MM.1S (cell line): Measurements from ENCODE around the gene NGRN.

Experiments used
- DNase-seq: peaks from one replicate; pipeline ENCODE4 v3.0.0-alpha.2; 2015
- H2AFZ ChIP-seq: fragments of 300-600 bp; sonication (generic); 2 replicates; pipeline ENCODE4 v1.6.0; 2016; ENCODE audit warnings: antibody characterized with exemption, low read length
- H3F3A ChIP-seq: fragments of 300-600 bp; sonication (generic); 2 replicates; pipeline ENCODE4 v1.6.1; 2016; ENCODE audit warnings: mild to moderate bottlenecking, antibody characterized with exemption, low read length, moderate library complexity, mixed read lengths; ENCODE audit not compliant: insufficient read depth
- H3K27ac ChIP-seq: fragments of 300-600 bp; sonication (generic); 2 replicates; pipeline ENCODE4 v1.5.1; 2016; ENCODE audit warnings: mild to moderate bottlenecking, low read length
- H3K27me3 ChIP-seq: fragments of 300-600 bp; sonication (generic); replicated peaks from 2 replicates; pipeline ENCODE4 v1.6.0; 2016; ENCODE audit warnings: low read length; ENCODE audit not compliant: insufficient read depth
- H3K36me3 ChIP-seq: fragments of 300-600 bp; sonication (generic); replicated peaks from 2 replicates; pipeline ENCODE4 v1.6.1; 2016; ENCODE audit warnings: mild to moderate bottlenecking, low read length, mixed read lengths; ENCODE audit not compliant: insufficient read depth
- H3K4me1 ChIP-seq: fragments of 300-600 bp; sonication (generic); 2 replicates; pipeline ENCODE4 v1.6.1; 2016; ENCODE audit warnings: low read length, mixed read lengths
- H3K4me2 ChIP-seq: fragments of 300-600 bp; sonication (generic); 2 replicates; pipeline ENCODE4 v1.6.0; 2016; ENCODE audit warnings: low read depth, low read length
- H3K4me3 ChIP-seq: fragments of 300-600 bp; sonication (generic); 2 replicates; pipeline ENCODE4 v1.5.1; 2016; ENCODE audit warnings: low read length, mixed read lengths
- H3K79me2 ChIP-seq: fragments of 300-600 bp; sonication (generic); 2 replicates; pipeline ENCODE4 v1.6.1; 2016; ENCODE audit warnings: mixed run types, low read length, mixed read lengths
- H3K9ac ChIP-seq: fragments of 300-600 bp; sonication (generic); 2 replicates; pipeline ENCODE4 v1.6.1; 2016; ENCODE audit warnings: low read length, mixed read lengths
- H3K9me2 ChIP-seq: fragments of 300-600 bp; sonication (generic); replicated peaks from 2 replicates; pipeline ENCODE4 v1.6.1; 2016; ENCODE audit warnings: mild to moderate bottlenecking, low read length, mixed read lengths; ENCODE audit not compliant: insufficient read depth
- H3K9me3 ChIP-seq: fragments of 300-600 bp; sonication (generic); replicated peaks from 2 replicates; pipeline ENCODE4 v1.6.1; 2016; ENCODE audit warnings: mild to moderate bottlenecking, low read length, mixed read lengths; ENCODE audit not compliant: insufficient read depth
- H4K20me1 ChIP-seq: fragments of 300-600 bp; sonication (generic); 2 replicates; pipeline ENCODE4 v1.6.1; 2016; ENCODE audit warnings: mild to moderate bottlenecking, low read length, moderate library complexity, mixed read lengths; ENCODE audit not compliant: insufficient read depth
- EZH2 ChIP-seq: fragments of 300-600 bp; sonication (generic); optimal IDR thresholded peaks from 2 replicates; pipeline ENCODE3; 2017; ENCODE audit warnings: low read depth, mild to moderate bottlenecking, antibody characterized with exemption, low read length, mixed read lengths
- EZH2phosphoT487 ChIP-seq: fragments of 300-600 bp; sonication (generic); IDR thresholded peaks from 2 replicates; pipeline ENCODE4 v1.6.1; 2018; ENCODE audit warnings: antibody characterized with exemption, low read length
- TF ChIP-seq, protein P1 (sequence below): fragments of 300-600 bp; sonication (generic); IDR thresholded peaks from 2 replicates; pipeline ENCODE4 v1.5.1; 2016; ENCODE audit warnings: antibody characterized with exemption, low read length, mixed read lengths

The NGRN gene

DNA sequence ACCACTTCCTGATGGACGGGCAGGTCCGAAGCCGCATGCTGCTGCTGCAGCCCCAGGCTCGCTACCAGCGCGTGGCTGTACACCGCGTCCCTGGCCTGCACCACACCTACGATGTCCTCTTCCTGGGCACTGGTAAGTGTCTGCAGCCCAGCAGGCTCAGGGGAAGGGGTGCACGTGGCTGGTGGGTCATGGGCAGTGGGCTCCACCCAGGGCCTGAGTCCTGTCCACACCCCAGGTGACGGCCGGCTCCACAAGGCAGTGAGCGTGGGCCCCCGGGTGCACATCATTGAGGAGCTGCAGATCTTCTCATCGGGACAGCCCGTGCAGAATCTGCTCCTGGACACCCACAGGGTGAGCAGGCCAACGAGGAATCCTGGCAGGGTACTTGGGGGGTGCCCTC is 40.4 kb upstream of the NGRN start:
- Histone ChIP-seq H3K27ac (no peak overlapping the region), H3K4me3 (no peak overlapping the region), H3K4me1 (no peaks in the 10 kb centered on the region), H3F3A (no peaks in the 10 kb centered on the region), H4K20me1 (no peaks in the 10 kb centered on the region), H3K9me2 (no peaks in the 10 kb centered on the region), H2AFZ (no peak overlapping the region), H3K27me3 (no peaks in the 10 kb centered on the region), H3K79me2 (no peaks in the 10 kb centered on the region), H3K4me2 (no peak overlapping the region), H3K9me3 (no peaks in the 10 kb centered on the region), H3K36me3 (peaks cover 6% of the 10 kb centered on the region; the same call in 1 of the 2 replicates), H3K9ac (no peak overlapping the region)
- no peak for DNase-seq
- TF ChIP-seq EZH2phosphoT487: no peak
- TF ChIP-seq, protein P1, sequence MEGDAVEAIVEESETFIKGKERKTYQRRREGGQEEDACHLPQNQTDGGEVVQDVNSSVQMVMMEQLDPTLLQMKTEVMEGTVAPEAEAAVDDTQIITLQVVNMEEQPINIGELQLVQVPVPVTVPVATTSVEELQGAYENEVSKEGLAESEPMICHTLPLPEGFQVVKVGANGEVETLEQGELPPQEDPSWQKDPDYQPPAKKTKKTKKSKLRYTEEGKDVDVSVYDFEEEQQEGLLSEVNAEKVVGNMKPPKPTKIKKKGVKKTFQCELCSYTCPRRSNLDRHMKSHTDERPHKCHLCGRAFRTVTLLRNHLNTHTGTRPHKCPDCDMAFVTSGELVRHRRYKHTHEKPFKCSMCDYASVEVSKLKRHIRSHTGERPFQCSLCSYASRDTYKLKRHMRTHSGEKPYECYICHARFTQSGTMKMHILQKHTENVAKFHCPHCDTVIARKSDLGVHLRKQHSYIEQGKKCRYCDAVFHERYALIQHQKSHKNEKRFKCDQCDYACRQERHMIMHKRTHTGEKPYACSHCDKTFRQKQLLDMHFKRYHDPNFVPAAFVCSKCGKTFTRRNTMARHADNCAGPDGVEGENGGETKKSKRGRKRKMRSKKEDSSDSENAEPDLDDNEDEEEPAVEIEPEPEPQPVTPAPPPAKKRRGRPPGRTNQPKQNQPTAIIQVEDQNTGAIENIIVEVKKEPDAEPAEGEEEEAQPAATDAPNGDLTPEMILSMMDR: no peak
- no peak for TF ChIP-seq EZH2

DNA sequence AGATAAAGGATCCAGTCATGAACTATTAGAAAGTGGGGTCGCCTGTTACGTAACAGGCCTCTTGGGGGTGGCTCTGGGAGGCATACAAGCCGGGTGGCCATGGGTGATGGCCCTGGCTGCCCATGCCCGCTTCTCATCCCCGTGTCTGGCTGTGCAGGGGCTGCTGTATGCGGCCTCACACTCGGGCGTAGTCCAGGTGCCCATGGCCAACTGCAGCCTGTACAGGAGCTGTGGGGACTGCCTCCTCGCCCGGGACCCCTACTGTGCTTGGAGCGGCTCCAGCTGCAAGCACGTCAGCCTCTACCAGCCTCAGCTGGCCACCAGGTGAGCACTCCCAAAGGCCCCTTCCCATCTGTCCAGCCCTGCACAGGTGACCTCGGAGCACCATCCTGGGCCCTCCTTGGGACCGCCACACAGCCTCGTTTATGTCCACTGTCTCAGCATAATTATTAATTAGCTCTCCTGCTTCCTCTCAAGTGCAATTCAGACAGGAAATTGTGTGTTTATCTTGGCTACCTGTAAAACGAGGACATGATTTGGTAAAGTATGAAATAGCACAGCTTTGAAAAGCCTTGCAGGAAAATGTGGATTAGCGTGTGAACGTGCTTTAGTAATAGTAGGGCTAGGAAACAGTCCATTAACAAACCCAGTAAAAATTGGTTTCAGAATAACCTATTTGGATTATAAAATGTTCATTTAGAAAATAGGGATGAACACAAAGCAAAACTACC is 39.8 kb upstream of the NGRN start:
- Histone ChIP-seq H3K27me3 (no peaks in the 10 kb centered on the region), H3K27ac (no peak overlapping the region), H2AFZ (no peak overlapping the region), H3K36me3 (peaks cover 9% of the 10 kb centered on the region; the same call in 1 of the 2 replicates), H3K79me2 (no peaks in the 10 kb centered on the region), H3K9ac (no peak overlapping the region), H3K4me2 (no peak overlapping the region), H3K4me3 (no peak overlapping the region), H3K4me1 (no peaks in the 10 kb centered on the region), H3F3A (no peaks in the 10 kb centered on the region), H3K9me3 (no peaks in the 10 kb centered on the region), H4K20me1 (no peaks in the 10 kb centered on the region), H3K9me2 (no peaks in the 10 kb centered on the region)
- TF ChIP-seq EZH2 (no peak), EZH2phosphoT487 (no peak)
- TF ChIP-seq, protein P1: no peak
- no peak for DNase-seq

DNA sequence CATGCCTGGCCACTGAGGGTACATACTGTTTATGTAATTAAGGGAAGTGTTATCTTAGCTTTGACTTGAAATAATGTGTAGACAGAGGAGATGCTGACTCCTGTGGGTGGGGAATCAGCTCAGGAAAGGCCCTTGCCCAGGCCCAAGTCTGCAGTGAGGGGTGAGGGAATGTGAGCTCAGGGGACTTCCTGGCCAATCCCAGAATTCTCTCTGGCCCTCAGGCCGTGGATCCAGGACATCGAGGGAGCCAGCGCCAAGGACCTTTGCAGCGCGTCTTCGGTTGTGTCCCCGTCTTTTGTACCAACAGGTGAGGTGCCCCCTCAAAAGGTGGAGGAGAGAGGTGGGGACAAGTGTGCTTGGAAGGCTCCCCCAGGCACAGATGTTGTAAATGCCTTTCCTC is 38.1 kb upstream of the NGRN start:
- H4K20me1 ChIP-seq: no peaks in the 10 kb centered on the region
- TF ChIP-seq, protein P1: no peak
- TF ChIP-seq EZH2phosphoT487: no peak
- no peak for TF ChIP-seq EZH2
- H3F3A ChIP-seq: no peaks in the 10 kb centered on the region

More for the DNA sequence above, 38.1 kb upstream of the NGRN start:
- Histone ChIP-seq H3K9ac (no peak overlapping the region), H3K27me3 (no peaks in the 10 kb centered on the region), H3K36me3 (peaks cover 9% of the 10 kb centered on the region; the same call in 1 of the 2 replicates), H3K9me2 (no peaks in the 10 kb centered on the region), H2AFZ (no peak overlapping the region), H3K4me1 (peaks cover 5% of the 10 kb centered on the region), H3K27ac (no peak overlapping the region), H3K4me2 (no peak overlapping the region), H3K79me2 (peaks cover 7% of the 10 kb centered on the region), H3K9me3 (no peaks in the 10 kb centered on the region), H3K4me3 (no peak overlapping the region)
- DNase-seq: no peak
